Measurements from ENCODE around the gene GPR6.

Gene GPR6

GRCh38 chr6:109978174-109979032 lies at the start of gene GPR6:
Gene GPR6 (plus strand): TSS chr6:109978311. CDS start chr6:109979113, 802 bp downstream.
- TF ChIP-seq GATA1 (IDR thresholded peaks at IDR 0.05; ENCODE audit: low read depth, low read length): no peak
- no peak for TF ChIP-seq POLR2A (IDR thresholded peaks at IDR 0.05; ENCODE audit: low read length)
- DNase-seq: peak; percentile 57 to 59

GRCh38 chr6:109934293-109934692 lies 43.8 kb upstream of the GPR6 start:
- no peak for DNase-seq
- TF ChIP-seq POLR2A (IDR thresholded peaks at IDR 0.05; ENCODE audit: low read length) (no peak), GATA1 (IDR thresholded peaks at IDR 0.05; ENCODE audit: low read depth, low read length) (no peak)

GRCh38 chr6:109939654-109940053 lies 38.5 kb upstream of the GPR6 start:
- no peak for TF ChIP-seq GATA1 (IDR thresholded peaks at IDR 0.05; ENCODE audit: low read depth, low read length)
- TF ChIP-seq POLR2A (IDR thresholded peaks at IDR 0.05; ENCODE audit: low read length): no peak
- no peak for DNase-seq

- TF ChIP-seq GATA1 (IDR thresholded peaks at IDR 0.05; ENCODE audit: low read depth, low read length) (no peak), POLR2A (IDR thresholded peaks at IDR 0.05; ENCODE audit: low read length) (no peak)
- DNase-seq: no peak
Measured at GRCh38 chr6:109944448-109944847, 33.7 kb upstream of the GPR6 start.

GRCh38 chr6:109945091-109945490 lies 33.0 kb upstream of the GPR6 start:
- TF ChIP-seq GATA1 (IDR thresholded peaks at IDR 0.05; ENCODE audit: low read depth, low read length) (no peak), POLR2A (IDR thresholded peaks at IDR 0.05; ENCODE audit: low read length) (no peak)
- DNase-seq: no peak

GRCh38 chr6:109946979-109947378 lies 31.1 kb upstream of the GPR6 start:
- no peak for DNase-seq
- TF ChIP-seq GATA1 (IDR thresholded peaks at IDR 0.05; ENCODE audit: low read depth, low read length) (no peak), POLR2A (IDR thresholded peaks at IDR 0.05; ENCODE audit: low read length) (no peak)

GRCh38 chr6:109949281-109950065 lies 28.6 kb upstream of the GPR6 start:
- DNase-seq: no peak
- TF ChIP-seq POLR2A (IDR thresholded peaks at IDR 0.05; ENCODE audit: low read length) (no peak), GATA1 (IDR thresholded peaks at IDR 0.05; ENCODE audit: low read depth, low read length) (no peak)

- TF ChIP-seq GATA1 (IDR thresholded peaks at IDR 0.05; ENCODE audit: low read depth, low read length): no peak
- TF ChIP-seq POLR2A (IDR thresholded peaks at IDR 0.05; ENCODE audit: low read length): no peak
- DNase-seq: no peak
Measured at GRCh38 chr6:109955491-109955890, 22.6 kb upstream of the GPR6 start.

GRCh38 chr6:109958626-109959025 lies 19.5 kb upstream of the GPR6 start:
- no peak for DNase-seq
- TF ChIP-seq POLR2A (IDR thresholded peaks at IDR 0.05; ENCODE audit: low read length) (no peak), GATA1 (IDR thresholded peaks at IDR 0.05; ENCODE audit: low read depth, low read length) (no peak)

- no peak for DNase-seq
- no peak for TF ChIP-seq POLR2A (IDR thresholded peaks at IDR 0.05; ENCODE audit: low read length)
Measured at GRCh38 chr6:109961611-109962041, 16.5 kb upstream of the GPR6 start.

- TF ChIP-seq GATA1 (IDR thresholded peaks at IDR 0.05; ENCODE audit: low read depth, low read length): no peak
- TF ChIP-seq POLR2A (IDR thresholded peaks at IDR 0.05; ENCODE audit: low read length): no peak
- no peak for DNase-seq
Measured at GRCh38 chr6:109962271-109962670, 15.8 kb upstream of the GPR6 start.

- DNase-seq: peak in 1 of 2 experiments; percentile 12
- no peak for TF ChIP-seq POLR2A (IDR thresholded peaks at IDR 0.05; ENCODE audit: low read length)
- no peak for TF ChIP-seq GATA1 (IDR thresholded peaks at IDR 0.05; ENCODE audit: low read depth, low read length)
Measured at GRCh38 chr6:109963598-109964170, 14.4 kb upstream of the GPR6 start.

- TF ChIP-seq GATA1 (IDR thresholded peaks at IDR 0.05; ENCODE audit: low read depth, low read length) (no peak), POLR2A (IDR thresholded peaks at IDR 0.05; ENCODE audit: low read length) (no peak)
Measured at GRCh38 chr6:109964949-109965348, 13.2 kb upstream of the GPR6 start.

GRCh38 chr6:109966299-109966698 lies 11.8 kb upstream of the GPR6 start:
- DNase-seq: no peak
- TF ChIP-seq POLR2A (IDR thresholded peaks at IDR 0.05; ENCODE audit: low read length) (no peak), GATA1 (IDR thresholded peaks at IDR 0.05; ENCODE audit: low read depth, low read length) (no peak)

More at GRCh38 chr6:109964949-109965348, 13.2 kb upstream of the GPR6 start:
- DNase-seq: no peak
